NCI-H2081 treated with DMSO at 0.1 percent for 48 hours (cell line): Measurements from ENCODE around the gene PCNX2.

Experiments used
- DNase-seq: peaks from one replicate; lab custom pipeline; 2025; lab: John Stamatoyannopoulos, UW

PCNX2 gene

DNA sequence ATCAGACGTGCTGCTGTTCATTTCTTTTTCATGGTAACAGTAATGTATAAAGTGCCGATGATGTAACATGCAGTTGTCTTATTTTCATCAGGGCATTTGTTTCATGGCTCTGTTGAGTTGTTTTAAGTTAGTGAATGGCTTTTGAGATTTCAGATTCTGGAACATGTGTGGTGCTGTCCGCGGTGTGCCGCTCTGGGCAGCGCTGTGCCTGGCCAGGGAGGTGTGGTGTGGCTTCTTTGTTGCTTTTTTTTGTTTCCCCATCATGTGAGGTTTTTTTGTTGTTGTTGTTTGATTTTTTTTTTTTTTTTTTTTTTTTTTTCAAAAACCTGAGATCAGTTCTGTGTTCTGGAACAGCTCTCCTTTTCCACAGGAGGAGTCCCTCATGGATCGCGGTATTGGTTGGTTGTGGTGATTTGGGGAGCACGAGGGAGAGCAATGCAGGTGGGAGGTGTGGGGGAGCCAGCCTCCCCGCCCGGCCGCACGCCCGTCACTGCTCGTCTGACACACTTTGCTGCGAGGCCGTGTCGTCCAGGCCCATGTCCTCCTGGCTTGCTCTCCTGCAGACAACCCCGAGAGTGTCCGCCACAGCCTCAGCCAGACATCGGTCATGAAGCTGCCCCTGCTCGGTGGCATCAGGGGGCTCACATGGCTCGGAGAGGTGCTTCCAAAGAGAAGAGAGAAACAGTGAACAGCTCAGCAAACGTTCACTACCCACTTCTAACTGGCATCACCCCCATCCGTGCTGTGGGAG lies 311.5 kb downstream of the PCNX2 start:
- DNase-seq: no peak

DNA sequence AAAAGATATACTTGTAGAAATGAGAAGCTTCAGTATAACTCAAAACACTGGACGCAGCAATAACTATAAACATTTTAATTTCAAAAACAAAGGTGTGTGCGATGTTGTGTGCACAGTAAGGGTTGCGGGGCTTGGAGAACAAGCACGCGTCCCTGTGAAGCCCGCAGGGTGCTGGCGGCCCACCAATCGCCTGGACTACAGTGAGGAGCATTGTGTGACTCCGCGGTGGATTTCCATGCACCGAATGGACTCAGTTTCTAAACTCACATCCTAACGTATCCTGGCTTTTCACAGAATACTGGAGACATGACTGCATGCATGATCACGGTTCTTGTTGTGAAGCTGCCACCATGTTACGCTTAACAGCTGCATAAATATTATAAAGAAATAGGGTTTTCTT lies 312.1 kb downstream of the PCNX2 start:
- DNase-seq: no peak

DNA sequence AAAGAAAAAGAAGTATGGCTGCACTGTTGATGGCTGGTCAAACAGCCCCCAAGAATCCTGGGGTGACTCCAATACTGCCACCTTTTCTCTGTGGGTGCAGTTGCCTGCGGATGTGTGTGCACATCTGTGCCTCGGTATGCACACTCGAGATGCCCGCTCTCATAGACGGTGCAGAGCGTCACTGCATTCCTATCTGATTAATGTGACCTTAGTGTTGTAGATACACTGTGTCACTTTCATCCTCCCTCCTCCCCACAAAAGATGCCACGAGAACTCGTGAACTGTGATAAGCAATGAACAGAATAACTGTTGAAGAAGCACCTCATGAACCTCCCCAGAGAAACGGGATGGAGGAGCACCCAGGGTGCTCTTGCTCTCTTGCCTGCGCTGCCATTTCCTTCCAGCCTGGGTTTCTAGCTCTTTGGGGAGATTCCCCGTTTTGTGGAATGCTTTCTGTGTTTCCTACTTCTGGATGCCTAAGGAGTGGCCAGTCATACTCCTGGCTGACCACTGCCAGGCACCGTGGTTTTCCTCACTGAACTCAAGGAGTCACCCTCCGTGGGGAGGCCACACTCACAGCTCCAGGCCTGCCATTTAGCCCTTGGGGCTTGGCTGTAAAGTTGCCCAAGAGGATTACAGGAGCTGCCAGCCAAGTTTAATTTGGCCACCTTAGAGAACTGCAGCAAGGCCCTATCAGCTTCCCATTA lies 313.1 kb downstream of the PCNX2 start:
- no peak for DNase-seq

DNA sequence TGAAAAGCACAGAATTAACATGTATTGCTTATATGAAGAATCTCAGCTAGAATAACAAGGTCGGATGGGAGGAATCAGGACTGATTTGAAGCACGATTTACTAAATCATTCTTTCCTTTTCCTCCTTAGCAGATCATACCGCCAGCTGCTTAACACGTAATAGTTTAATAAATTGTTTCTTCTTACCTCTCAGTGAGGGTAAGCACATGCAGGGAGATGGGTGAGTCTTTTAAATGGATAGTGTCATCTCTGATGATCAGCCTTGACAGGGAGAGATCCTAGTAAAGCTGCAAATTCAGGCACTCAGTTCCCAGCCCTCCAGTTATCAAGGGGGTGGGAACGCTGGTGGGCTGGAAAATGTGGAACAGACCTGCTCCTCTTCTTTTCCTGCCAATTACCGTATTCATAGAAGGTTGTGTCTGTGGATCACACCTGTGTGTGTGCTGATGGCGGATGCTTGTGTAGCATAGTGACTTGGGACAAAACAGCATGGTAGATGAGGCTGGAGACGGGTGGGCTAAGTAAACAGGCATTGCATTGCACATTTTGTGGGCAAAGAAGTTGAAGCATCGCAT lies 314.5 kb downstream of the PCNX2 start:
- no peak for DNase-seq

DNA sequence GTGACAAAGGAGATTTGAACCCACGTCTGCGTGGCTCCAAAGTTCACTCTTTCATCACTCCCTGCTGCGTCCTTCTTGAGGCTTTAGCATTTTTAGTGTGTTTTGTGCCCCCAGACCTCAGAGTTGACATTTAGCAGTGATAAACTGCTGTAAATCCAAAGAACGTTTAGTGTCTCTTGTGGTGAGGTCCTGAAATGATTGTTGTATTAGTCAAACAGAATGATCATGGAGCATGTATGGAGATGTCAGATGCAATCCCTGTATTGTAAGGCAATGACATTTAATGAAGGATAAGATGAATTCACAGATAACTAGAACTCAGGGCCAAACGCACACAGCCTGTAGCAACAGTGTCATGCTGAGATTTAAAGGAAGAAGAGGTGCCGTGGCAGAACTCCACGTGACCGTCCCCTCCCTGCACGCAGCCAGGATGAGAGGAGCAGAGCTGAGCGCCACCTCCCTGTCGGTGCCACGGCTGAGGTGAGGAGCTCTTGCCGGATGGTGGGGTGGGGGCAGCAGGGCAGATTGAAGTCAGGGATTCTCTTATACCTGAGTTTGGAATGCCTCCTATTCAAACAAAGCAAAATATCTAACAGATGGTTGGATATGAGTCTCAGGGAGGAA lies 315.1 kb downstream of the PCNX2 start:
- DNase-seq: no peak

DNA sequence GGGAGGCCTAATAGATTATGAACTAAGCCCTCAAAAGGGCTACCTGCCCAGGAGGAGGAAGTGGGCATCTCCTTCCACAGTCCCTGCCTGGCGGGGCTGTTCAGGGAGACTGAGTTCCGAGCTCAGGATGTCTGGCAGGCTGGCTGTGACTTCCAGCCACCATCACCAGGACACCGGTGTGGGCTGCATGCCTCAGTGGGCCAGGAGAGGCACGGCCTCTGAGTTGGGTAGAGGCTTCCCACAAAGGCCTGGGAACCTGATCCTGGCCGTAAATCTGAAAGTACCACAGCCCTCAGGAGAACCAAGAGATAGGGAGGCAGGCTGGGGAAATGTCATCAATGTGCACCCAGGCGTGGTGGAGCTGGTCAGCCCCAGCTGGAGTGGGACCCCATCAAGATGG lies 316.0 kb downstream of the PCNX2 start:
- DNase-seq: no peak

DNA sequence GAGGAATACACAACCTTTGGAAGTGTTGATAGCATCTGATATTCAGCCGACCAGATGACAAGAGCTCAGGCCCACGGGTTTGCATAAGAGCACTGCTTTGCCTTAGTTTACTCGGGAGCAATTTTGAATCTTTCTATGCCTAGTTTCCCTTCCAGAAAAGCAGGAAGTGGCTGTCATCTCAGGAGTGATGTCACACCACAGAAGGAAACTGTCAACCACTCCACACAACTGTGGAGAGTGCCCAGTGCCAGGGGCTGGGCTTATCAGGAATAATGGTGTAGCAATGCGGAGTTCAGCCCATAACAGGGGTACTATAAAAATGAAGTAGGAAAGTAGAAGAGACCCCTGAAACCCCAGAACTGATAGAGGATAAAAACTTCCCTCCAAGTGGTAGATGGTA lies 316.7 kb downstream of the PCNX2 start:
- DNase-seq: no peak

DNA sequence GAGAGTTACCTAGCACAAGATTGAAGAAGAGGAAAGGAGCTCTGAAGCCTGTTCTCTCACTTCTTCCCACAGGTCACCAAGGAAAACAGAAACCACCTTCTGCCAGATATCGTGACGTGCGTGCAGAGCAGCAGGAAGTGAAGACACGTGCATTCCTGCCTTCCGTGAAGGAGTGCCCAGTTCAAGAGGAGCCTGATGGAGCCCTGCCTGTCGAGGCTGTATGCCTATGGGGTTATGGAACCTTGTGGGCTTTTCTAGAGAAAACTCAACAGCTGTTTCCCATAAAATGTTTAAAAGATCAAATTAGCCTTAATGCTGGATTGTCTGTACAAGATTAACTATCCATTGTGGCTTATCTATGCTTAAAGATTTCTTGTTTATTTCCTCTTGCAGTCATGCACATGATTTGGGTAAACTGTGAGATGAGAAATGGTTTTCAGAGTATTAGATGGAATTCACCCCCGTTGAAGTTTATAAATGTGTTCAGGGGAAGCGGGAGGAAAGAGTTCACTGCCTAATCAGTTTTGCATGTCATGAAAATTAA lies 317.4 kb downstream of the PCNX2 start:
- no peak for DNase-seq

DNA sequence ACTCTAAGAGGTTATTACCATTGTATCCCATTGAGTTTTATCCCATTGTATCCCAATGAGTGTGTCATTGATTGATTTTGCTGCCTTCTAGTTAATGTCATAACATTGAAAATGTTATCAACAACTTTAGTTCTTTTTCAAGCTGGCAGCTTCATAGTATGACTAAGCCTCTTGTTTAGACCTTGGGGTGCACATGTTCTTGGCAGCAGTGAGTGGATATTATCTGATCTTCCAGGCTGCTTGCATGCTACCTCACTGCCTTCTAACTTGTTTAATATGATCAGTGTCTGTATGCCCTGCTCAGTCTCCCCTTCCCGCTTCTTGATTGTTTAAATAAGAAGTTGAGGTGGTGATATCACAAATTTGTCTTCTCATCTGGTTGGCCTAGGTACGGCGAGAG lies 320.6 kb downstream of the PCNX2 start:
- no peak for DNase-seq

DNA sequence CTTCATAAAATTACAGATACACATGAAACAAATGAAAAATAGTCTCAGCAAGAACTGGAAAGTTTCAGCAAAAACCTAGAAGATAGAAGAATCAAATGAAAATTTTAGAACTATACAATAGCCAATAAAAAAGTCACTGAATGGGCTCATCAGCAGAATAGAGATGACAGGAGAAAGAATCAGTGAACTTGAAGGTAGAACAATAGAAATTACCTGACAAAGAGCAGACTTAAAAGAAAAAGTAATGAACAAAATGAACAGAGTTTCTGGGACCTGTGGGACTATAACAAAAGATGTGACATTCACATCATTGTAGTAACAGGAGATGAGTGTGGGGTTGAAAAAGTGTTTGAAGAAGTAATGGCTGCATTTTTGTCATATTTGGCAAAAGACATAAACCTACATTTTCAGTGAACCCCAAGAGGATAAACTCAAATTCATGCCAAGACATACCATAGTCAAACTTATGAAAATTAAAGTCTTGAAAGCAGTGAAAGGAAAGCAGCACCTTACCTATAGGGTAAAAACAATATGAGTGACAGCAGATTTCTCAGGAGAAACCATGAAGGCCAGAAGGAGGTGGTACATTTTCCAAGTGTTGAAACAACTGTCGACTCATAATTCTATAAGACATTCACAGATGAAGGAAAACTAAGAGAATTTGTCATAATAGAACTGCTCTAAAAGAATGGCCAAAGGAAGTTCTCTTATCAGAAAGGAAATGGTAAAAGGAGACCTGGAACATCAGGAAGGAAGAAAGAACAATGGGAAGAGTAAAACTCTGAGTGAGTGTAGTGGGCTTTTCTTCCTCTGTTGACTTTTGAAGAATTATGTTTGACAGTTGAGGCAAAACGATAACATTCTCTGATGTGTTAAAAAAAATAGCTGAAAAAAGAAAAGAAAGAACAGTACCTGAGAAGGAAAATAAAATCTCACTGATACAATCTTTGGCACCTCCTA lies 321.6 kb downstream of the PCNX2 start:
- DNase-seq: no peak

DNA sequence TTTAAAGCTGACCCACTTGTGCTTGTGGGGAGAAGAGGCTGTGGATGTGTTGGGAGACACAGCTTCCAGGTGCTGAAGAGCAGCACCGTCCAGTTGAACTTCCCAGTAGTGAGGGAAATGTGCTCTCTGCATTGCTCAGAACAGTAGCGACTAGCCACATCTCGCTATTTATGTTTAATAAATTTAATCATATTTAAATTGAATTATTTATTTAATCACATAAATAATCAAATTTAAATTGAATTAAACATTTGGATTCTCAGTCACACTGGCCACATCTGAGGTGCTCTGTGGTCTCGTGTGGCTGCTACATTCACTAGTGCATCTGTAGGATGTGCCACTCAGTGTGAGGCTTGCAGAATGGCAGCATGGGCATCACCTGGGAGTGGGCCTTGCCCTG lies 325.0 kb downstream of the PCNX2 start:
- DNase-seq: no peak

DNA sequence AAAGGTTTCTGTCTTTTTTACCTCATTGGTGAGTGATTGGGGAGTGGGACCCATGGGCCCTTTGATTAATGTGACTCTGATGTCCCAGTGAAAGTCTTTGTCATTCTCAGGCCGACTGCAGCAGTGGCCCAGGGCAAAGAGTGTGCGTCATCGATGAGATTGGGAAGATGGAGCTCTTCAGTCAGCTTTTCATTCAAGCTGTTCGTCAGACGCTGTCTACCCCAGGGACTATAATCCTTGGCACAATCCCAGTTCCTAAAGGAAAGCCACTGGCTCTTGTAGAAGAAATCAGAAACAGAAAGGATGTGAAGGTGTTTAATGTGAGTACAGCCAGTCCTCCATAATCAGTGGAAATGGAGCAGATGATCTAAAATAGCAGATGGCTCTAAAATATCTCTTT lies 325.7 kb downstream of the PCNX2 start:
- DNase-seq: no peak

DNA sequence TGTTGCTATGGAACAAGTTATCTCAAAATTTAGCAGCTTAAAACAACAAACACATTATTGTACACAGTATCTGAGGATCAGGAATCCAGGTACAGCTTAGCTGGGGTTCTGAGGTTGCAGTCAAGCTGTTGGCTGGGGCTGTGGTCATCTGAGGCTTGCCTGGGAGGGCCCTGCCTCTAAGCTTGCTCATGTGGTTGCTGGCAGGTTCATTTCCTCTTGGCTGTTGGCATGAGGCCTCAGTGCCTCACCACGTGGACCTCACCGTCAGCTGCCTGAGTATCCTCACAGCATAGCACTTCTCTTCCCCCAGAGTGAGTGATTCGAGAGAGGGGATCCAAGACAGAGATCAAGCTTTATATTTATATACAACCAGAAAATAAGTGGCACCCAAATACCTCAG lies 326.6 kb downstream of the PCNX2 start:
- no peak for DNase-seq

DNA sequence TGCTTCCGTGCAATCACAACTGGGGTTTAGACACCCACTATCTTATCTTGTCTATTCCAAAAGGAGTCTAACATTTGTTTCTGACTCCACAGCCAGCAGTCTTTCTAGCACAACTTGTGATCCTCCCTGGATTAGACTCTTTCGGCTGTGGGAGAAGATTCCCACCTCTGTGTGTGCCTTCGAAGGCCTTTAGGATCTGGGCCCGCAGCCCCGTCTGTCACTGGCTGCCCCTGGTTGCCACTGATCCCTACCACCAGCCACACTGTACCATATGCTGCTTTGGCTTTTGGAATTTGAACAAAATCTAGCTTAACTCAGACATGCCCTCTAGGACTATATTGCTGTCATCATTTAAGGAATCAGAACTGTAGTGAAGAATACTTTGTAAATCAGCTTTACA lies 327.1 kb downstream of the PCNX2 start:
- no peak for DNase-seq

DNA sequence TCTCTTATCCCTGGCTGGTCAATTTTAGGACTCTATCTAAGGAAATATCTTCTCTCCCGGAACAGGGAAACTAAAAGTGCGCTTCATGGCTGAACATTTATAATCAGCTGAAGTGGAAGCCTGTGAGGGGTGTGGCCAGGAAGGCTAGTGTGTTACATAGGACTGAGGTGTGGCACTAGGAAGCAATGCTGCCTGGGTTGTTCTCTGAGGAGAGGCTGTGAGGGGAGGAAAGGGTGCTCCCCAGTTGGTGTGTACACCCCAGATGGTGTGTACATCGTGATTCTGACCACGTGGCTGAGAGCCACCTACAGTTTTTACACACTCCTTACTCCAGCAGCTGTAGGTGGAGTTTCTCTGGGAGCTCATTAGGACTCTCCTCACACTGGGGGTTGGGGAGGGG lies 328.9 kb downstream of the PCNX2 start:
- DNase-seq: no peak

DNA sequence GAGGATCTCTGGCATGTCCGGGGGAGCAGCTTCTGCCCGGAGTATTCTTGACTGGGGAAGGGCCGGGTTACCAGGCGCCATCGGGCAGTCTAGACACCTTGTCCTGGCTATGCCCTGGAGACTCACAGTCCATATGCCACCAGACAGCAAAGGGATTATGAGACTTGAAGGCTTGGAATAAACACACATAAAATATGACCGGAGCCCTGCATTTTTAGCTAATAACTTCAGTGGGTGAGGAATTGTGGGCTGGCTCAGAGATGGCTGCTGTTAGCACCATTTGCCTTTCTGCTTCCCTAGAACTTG lies 329.7 kb downstream of the PCNX2 start:
- no peak for DNase-seq

DNA sequence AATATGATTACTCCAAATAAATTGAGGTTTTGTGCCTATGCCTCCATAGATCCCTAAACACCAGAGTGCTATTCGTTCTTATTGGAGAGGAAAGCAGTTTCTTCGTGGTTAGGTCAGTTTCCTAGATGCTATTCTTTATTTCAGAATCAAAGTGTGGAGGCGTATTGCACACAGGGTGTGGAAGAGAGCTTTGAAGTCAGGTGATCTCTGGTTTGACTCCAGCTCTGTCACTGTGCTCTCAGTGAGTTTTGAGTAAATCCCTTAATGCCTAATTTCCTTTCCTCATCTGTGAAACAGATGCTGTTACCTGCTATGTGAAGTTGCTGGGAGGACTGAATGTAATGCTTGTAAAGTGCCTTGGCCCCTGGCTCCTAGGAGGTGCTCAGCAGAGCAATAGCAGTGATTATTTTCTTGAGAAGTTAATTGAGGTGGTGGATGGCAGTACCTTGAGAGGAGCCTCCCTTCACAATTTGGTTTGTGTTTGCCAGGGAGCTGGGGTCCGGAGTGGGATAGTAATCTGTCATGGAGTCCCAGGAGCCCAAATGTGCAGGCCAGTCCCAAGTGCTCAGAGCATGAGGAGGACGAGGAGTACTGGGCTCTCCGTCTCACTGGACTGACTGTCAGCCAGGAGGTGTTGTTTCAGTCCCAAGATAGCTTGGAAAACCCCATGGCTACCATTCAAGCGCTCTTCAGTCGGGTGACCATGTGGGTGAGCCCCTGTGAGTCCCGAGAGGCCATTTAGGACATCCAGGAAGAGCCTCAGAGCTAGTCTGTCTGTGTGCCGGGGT lies 330.2 kb downstream of the PCNX2 start:
- no peak for DNase-seq

DNA sequence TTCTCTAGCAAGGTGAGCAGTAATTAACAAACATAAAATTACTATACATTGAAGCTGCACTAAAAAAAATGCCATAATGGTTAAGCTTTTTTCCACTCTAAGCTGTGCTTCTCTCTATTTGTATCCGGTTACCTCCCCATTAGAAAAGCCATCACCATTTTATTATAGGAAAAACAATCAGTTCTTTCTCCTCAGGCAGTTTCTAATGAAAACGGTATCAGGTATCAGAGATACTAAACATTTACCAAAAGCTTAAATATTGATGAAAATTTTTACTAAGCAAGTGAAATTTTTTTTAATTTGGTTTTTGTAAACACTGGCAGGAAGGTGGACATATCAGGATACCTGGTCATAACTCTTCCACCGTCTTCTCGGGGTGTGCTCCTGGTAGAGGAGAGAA lies 330.9 kb downstream of the PCNX2 start:
- no peak for DNase-seq

DNA sequence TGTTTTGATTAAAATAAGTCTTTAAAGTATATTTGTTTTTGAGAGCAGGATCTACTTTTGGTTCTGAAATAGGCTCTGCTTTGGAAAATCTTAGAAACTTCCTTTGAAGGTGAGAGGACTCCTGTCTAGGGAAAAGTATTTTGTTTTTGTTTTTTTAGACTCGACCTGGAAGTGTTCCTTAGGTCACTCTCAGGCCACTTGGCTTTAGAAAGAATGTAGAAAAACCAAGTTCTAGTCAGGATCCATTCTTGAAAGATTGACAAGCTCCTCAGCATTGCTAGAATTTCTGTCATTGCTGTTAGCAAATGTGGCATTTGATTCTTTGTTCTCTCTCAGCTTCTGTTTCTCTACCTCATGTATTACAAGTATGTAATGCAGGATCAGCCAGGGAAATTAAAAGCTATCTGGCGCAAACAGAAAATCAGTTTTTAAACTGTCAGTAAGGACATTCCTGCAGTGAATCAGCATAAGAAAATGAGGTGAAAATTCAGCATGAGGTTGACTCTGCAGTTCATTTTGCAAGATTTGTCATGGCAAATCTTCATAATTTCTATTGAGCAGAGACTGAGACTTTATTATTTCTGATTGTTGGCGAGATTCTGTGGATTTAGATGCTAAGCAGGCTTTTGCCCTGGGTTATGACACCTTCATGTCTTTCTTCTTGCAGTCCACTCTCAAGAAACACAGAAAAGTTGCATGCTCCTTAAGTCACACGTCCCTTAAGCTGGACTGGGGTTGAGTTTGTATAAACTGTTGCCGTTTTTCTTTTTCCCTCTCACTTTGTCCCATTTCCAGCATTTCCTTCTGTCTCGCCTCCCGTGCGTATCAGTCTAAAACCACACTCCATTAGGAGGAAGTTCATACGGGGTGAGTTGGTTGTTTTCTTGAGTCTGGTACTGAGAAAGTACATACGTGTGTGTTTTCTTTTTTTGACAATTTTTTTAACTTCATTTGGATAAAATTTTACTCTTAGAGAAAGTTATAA lies 332.5 kb downstream of the PCNX2 start:
- no peak for DNase-seq

DNA sequence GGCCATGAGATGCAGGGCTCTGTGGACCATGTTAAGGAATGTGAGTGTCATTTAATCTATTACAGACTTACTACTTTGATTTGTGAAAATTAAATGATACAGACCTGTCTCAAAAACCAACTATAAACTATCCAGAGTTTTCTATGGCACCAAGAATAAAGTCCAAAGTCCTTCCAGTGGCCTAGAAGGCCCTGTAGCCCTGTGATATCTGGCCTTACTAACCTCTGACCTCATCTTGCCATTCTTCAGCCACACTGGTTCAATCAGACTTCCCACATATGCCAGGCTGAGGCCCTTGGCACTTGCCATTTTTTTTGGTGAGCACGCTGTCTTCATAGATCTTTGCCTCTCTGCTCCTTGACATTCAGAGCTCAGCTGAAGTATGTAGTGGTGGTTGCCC lies 337.5 kb downstream of the PCNX2 start:
- DNase-seq: no peak
